Kidney epithelial cell (primary cell): ENCODE measurements around the gene POC5. TPM values are rescaled to one million over a fixed set of nuclear protein-coding genes. Genes with fewer than 3 reads are reported as not detected.
"Not testable (repeated sequence)": the region's sequence is repeated elsewhere in the genome, so short reads cannot be mapped to it uniquely, and the experiment has no call there.

Source experiments
- DNase-seq: peaks from one replicate; pipeline ENCODE4 v3.0.0-alpha.2; 2010; ENCODE audit warnings: low read depth
- H3K27me3 ChIP-seq: 2 replicates; pipeline ENCODE4 v1.6.0; 2011; ENCODE audit warnings: low read length; ENCODE audit not compliant: control insufficient read depth, insufficient read depth
- H3K36me3 ChIP-seq: 2 replicates; pipeline ENCODE4 v1.5.1; 2011; ENCODE audit warnings: low read length; ENCODE audit not compliant: control insufficient read depth, insufficient read depth
- H3K4me3 ChIP-seq: 2 replicates; pipeline ENCODE4 v1.5.1; 2011; ENCODE audit warnings: low read depth, mild to moderate bottlenecking, control low read depth, low read length
- CTCF ChIP-seq: IDR thresholded peaks from 2 replicates; pipeline ENCODE4 v1.5.1; 2011; ENCODE audit warnings: mild to moderate bottlenecking, moderate library complexity, low read length, control low read depth, inconsistent platforms; ENCODE audit not compliant: insufficient read depth, poor library complexity, severe bottlenecking
- total RNA-seq: library from RNA; depleted of rRNA; stranded (reverse); fragments of >200 nt; gene quantifications from 2 replicates; pipeline ENCODE4 v1.2.3, GENCODE V29; 2015

POC5 gene
- total RNA-seq, 1 donor from 2014 or later = 20.6 TPM

DNA sequence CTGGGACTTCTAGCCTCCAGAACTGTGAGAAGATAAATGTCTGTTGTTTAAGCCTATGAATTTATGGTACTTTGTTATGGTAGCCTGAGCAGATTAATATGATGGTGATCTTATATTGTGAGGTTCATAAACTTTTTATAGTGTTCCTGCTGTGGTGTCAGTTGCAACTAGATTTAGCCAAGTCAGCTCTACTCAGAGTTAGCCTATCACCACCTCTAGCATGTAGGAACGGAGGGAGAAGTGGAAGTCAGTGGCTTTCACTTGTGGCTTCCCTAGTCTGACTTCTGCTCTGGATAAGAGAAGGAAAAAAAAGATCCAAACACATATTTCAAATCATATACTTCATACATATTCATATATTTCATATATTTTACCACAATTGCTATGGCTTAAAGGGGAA lies 6.6 kb downstream of the POC5 start:
- no peak for TF ChIP-seq CTCF
- Histone ChIP-seq H3K27me3 (no peaks in the 10 kb centered on the region), H3K4me3 (no peak overlapping the region), H3K36me3 (no peaks in the 10 kb centered on the region)
- no peak for DNase-seq

DNA sequence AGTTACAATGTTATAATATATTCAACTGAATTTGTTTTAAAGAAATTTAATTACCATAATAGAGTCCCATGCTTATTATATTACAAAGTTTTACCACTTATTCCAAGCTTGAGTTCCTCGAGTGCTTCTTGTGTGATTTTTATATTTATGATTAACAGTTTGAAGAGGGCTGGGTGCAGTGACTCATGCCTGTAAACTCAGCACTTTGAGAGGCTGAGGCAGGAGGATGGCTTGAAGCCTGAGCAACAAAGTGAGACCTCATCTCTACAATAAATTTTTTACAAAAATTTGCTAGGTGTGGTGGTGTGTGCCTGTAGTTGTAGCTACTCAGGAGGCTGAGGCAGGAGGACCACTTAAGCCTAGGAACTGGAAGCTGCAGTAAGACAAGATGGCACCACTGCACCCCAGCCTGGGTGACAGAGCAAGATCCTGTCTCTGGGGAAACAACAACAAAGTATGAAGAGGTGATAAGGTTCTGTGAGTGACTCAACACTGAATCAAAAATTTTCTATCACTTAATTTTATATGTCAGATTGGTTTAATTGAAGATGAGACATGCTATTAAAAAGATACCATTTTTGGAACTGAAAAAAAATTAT lies 9.2 kb downstream of the POC5 start:
- Histone ChIP-seq H3K4me3 (no peak overlapping the region), H3K27me3 (no peaks in the 10 kb centered on the region), H3K36me3 (no peaks in the 10 kb centered on the region)
- TF ChIP-seq CTCF = no peak
- DNase-seq = no peak

DNA sequence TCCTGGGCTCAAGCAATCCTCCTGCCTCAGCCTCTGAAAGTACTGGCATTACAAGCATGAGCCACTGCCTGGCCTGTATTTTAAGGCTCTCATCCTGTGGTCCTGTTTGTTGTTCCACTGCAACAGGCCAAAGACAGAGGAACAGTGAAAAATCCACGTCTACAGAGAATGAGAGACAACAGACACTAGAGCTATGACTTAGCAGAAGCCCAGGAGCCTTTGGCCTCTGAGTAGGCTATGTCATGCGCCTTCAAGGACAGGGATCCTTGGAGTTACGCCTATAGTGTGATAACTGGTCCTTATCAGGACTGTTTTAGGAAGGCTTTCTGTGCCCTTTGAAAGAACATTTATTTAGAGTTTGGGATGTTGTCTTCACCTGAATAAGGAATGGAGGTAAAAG lies 10.5 kb downstream of the POC5 start:
- Histone ChIP-seq H3K36me3 (no peaks in the 10 kb centered on the region), H3K27me3 (no peaks in the 10 kb centered on the region), H3K4me3 (no peak overlapping the region)
- no peak for DNase-seq
- no peak for TF ChIP-seq CTCF

GRCh38 chr5:75706016-75706415 lies 11.2 kb downstream of the POC5 start:
- no peak for DNase-seq
- no peaks in the 10 kb centered on the region for H3K36me3 ChIP-seq
- no peak for TF ChIP-seq CTCF
- H3K27me3 ChIP-seq = no peaks in the 10 kb centered on the region
- no peak overlapping the region for H3K4me3 ChIP-seq

- no peaks in the 10 kb centered on the region for H3K36me3 ChIP-seq
- DNase-seq = no peak
- no peak overlapping the region for H3K4me3 ChIP-seq
- no peak for TF ChIP-seq CTCF
- H3K27me3 ChIP-seq = no peaks in the 10 kb centered on the region
These were observed 15.4 kb downstream of the POC5 start for GRCh38 chr5:75701856-75702255.

GRCh38 chr5:75695472-75696351 lies 21.5 kb downstream of the POC5 start:
- not testable (repeated sequence) for DNase-seq, H3K4me3 ChIP-seq, H3K36me3 ChIP-seq, H3K27me3 ChIP-seq
